GM12872 (cell line): Measurements from ENCODE around the gene FXYD4.

ENCODE experiments used
- TF ChIP-seq, protein P1 (sequence below): IDR thresholded peaks from 3 replicates; pipeline ENCODE4 v1.5.1; 2011; ENCODE audit warnings: low read depth, mild to moderate bottlenecking, low read length, moderate library complexity; ENCODE audit not compliant: insufficient read depth

FXYD4 gene

DNA sequence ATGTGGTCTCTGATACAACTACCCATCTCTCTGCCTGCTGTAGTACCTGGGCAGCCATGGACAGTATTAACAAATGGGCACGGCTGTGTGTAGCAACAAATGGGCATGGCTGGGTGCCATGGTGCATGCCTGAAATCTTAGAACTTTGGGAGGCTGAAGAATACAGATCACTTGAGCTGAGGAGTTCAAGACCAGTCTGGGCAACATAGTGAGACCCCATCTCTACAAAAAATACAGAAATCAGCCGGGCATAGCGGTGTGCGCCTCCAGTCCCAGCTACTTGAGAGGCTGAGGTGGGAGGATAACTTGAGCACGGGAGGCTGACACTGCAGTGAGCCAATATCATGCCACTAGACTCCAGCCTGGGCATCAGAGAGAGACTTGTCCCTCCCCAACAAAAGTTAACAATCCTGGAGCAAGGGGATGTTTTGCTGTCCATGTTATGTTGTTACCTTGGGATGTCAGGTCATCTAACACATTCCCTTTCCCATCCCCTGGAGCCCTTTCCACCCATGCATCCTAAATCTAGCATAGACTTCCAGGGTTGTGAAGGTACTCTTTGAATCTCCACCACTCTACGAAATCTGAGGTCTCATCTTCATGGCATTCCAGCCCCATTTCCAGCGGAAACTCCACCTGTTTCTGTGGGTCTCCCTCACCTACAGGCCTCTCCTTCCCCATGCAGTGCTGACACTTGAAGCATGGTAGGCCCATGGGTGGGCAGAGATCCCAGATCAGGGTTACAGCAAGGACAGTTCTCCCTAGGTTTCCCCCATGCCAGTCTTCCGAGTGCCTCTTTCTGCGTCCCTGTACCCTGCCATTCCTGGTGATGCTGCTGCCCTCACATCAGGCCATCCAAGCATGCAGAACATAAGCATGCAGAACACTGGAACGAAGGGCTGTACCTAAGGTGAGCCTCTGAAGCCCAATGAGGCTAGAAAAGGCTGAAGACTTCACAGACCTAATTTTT is 13.1 kb downstream of the FXYD4 start:
- TF ChIP-seq, protein P1, sequence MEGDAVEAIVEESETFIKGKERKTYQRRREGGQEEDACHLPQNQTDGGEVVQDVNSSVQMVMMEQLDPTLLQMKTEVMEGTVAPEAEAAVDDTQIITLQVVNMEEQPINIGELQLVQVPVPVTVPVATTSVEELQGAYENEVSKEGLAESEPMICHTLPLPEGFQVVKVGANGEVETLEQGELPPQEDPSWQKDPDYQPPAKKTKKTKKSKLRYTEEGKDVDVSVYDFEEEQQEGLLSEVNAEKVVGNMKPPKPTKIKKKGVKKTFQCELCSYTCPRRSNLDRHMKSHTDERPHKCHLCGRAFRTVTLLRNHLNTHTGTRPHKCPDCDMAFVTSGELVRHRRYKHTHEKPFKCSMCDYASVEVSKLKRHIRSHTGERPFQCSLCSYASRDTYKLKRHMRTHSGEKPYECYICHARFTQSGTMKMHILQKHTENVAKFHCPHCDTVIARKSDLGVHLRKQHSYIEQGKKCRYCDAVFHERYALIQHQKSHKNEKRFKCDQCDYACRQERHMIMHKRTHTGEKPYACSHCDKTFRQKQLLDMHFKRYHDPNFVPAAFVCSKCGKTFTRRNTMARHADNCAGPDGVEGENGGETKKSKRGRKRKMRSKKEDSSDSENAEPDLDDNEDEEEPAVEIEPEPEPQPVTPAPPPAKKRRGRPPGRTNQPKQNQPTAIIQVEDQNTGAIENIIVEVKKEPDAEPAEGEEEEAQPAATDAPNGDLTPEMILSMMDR = no peak

DNA sequence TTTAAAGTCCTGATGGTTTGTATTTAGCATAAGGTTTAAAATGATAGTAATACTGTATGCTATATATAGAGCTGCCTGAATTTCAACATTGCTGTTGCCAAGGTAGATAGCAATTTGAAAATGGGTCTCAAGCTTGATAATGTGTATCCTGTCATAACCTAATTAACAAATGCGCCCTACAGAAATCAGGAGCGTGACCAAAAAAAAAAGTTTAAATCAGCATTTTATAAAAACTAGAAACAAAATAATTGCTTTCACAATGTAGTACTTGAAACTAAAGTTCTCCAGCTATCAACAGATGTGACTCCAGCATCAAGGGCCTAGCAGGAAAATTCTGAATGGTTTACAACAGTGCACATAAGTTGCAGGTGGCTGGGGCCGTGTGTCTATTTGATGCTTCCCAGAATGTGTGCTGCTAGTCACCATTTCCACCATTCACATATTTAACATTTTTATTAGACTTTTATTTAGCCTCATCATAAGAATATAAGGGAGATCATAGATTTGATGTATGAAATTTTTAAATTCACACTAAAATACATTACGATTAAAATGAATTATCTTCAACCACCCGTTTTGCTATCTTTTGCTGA is 14.1 kb downstream of the FXYD4 start:
- TF ChIP-seq, protein P1 = no peak

DNA sequence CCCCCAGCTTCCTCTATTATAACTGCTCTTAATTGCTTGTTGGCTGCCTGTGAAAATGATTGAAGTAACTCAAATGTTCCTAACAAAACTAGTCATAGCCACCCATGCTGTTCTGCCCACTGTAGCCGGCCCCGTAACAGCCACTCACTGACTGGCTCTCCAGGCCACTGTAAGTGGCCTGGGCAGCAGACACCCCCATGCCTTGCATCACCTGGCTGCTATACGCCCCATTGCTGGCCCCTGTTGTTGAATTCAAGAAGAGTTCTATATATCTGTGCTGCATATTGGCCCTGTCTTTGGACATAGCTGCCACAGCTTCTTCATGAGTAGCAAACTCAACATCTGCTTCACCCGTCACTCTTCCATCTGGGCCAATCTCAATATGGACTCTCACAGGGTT is 15.1 kb downstream of the FXYD4 start:
- TF ChIP-seq, protein P1 = no peak

DNA sequence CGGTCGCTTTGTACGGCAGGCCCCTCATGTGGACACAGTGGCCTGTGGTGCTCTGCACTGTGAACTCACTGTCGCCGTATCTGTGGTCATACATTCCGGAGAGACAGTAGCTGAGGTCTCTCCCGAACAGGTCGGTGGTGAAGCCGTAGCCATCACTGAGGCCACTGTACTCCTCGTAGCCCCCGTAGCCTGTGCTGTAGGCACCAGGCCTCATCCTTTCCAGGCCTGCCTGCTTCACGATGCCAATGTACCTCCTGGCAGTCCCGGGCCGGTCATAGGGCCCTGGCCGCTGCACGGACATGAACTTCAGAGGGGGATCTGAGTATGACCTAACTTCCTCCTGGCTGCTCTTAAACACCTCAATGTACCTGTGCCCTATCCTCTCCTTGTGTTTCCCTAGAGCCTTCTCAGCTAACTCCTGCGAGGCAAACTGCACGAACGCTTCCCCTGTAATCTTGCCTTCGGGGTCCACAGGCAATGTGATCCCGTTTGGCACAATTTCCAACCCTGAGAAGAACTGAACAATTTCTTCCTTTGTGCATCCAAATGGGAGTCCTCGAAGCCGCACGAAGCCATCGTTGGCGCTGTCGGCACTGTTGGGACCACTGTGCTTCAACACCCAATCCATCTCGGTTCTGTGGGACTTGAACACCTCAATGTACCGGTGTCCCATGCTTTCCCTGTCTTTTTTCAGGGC is 15.7 kb downstream of the FXYD4 start:
- TF ChIP-seq, protein P1 = no peak

DNA sequence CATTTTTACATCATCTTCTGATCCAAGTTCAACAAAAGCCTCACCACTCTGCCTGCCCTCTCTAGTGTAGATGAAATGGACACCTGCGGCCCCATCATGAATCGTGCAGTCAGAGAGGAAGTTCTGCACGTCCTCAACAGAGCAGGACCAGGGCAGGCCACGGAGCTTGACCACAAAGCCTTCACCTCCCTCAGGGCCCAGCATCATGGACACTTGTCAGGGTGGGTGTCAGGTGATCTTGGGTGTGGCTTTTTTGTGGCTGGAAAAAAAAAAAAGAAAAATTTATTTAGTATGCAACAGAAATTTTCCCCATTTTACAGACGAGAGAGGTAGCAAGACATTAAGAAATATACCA is 16.2 kb downstream of the FXYD4 start:
- TF ChIP-seq, protein P1 = no peak

DNA sequence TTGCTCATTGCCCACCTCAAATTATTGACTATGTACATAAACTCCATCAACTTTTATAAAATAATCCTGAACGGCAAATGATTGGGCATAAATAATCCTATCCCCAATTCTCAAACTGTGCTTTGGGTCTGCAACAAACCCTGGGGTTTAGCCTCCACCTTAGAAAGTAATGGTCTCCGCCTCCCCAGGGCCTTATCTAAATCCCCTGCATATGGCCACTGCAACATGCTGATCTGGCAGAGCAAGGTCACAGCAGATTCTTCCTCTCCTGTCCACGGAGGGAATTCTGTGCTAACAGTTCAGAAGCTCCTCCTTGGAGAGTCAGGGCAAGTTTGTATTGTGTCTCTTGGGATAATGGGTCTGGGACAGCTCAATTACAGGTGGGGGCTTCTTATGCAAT is 18.4 kb downstream of the FXYD4 start:
- TF ChIP-seq, protein P1 = no peak

DNA sequence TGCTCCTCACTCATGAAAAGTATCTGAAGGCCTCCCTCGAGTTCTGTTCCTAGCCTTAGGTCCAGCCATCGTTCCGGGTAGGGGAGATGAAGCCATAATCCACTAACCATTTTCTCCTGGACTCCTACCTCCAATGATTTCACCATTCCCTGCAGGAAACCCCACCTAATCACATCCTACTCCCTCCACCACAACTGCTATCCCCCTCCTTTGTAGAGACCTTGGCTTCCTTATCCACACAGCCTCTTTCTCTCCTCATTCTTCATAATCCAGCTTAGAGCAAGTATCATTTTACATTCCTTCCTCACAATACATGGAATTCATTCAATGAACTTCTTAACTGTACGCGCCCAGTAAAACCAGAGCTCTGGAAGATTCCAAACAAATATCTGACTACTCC is 18.9 kb downstream of the FXYD4 start:
- TF ChIP-seq, protein P1 = no peak
